Activated CD4-positive, alpha-beta memory T cell treated with anti-CD3 and anti-CD28 coated beads for 36 hours (primary cell): ENCODE measurements around the gene DRD2. TPM values are rescaled to one million over a fixed set of nuclear protein-coding genes. Genes with fewer than 3 reads are reported as not detected.

ENCODE experiments used
- CTCF ChIA-PET: fragments of 350-600 bp; sonication (Branson Sonifier 250); formaldehyde crosslinking; loops from one replicate; lab custom pipeline; 2021; ENCODE audit warnings: antibody characterized with exemption, inconsistent platforms; lab: Charles Lee
- POLR2A ChIA-PET: fragments of 350-600 bp; sonication (Branson Sonifier 250); formaldehyde crosslinking; loops from one replicate; lab custom pipeline; 2021; ENCODE audit warnings: antibody characterized with exemption; lab: Charles Lee
- DNase-seq: peaks from one replicate; pipeline ENCODE4 v3.0.0-alpha.2; 2020
- H3K27ac Mint-ChIP-seq: one replicate; pipeline ENCODE4 v1.8.0; 2021; ENCODE audit warnings: mixed read lengths
- H3K27me3 Mint-ChIP-seq: one replicate; pipeline ENCODE4 v1.8.0; 2021; ENCODE audit warnings: mixed read lengths
- H3K36me3 Mint-ChIP-seq: one replicate; pipeline ENCODE4 v1.8.0; 2021; ENCODE audit warnings: mixed read lengths
- H3K4me1 Mint-ChIP-seq: one replicate; pipeline ENCODE4 v1.8.0; 2021; ENCODE audit warnings: low read depth, mixed read lengths
- H3K4me3 Mint-ChIP-seq: one replicate; pipeline ENCODE4 v1.8.0; 2021; ENCODE audit warnings: mild to moderate bottlenecking, mixed read lengths
- H3K9me3 Mint-ChIP-seq: one replicate; pipeline ENCODE4 v1.8.0; 2021; ENCODE audit warnings: mixed read lengths
- intact Hi-C: fragments of 100-400 bp; cut with micrococcal nuclease; formaldehyde crosslinking; loops from one replicate; pipeline ENCODE4 v1.15.1; 2023
- total RNA-seq, 2 experiments: library from RNA; stranded (reverse); gene quantifications; one replicate each; pipeline ENCODE4 v1.2.3, GENCODE V29; 2021

The DRD2 gene
- total RNA-seq, 2 experiments from 2014 or later, result not detected

GRCh38 chr11:113392236-113392921 is 82.8 kb downstream of the DRD2 start:
- no peaks in the 10 kb centered on the region for H3K4me1 Mint-ChIP-seq
- H3K36me3 Mint-ChIP-seq, result no peaks in the 10 kb centered on the region
- ChIA-PET CTCF (no interaction called here), POLR2A (no interaction called here)
- no peaks in the 10 kb centered on the region for H3K9me3 Mint-ChIP-seq
- intact Hi-C loops, result no loop called here
- no peaks in the 10 kb centered on the region for H3K27me3 Mint-ChIP-seq
- no peak for DNase-seq
- H3K4me3 Mint-ChIP-seq, result no peak overlapping the region
- H3K27ac Mint-ChIP-seq, result no peak overlapping the region

- no peak overlapping the region for H3K4me3 Mint-ChIP-seq
- H3K4me1 Mint-ChIP-seq, result no peaks in the 10 kb centered on the region
- intact Hi-C loops, result no loop called here
- peaks cover 3% of the 10 kb centered on the region for H3K27me3 Mint-ChIP-seq
- ChIA-PET POLR2A (no interaction called here), CTCF (no interaction called here)
- peaks cover 2% of the 10 kb centered on the region for H3K36me3 Mint-ChIP-seq
- no peak overlapping the region for H3K27ac Mint-ChIP-seq
- no peaks in the 10 kb centered on the region for H3K9me3 Mint-ChIP-seq
- DNase-seq, result no peak
Measured at GRCh38 chr11:113389272-113389671, 85.9 kb downstream of the DRD2 start.

GRCh38 chr11:113387605-113388211 is 87.5 kb downstream of the DRD2 start, which contains the start of gene ANKK1:
ANKK1 (plus strand) TSS chr11:113387779; CDS start chr11:113387885, 106 bp downstream.
- H3K9me3 Mint-ChIP-seq, result no peaks in the 10 kb centered on the region
- CTCF ChIA-PET, result no interaction called here
- H3K27ac Mint-ChIP-seq, result no peak within 1 kb of the TSS

GRCh38 chr11:113386866-113387265 is 88.3 kb downstream of the DRD2 start:
- no peak for DNase-seq
- Mint-ChIP-seq H3K36me3 (peaks cover 2% of the 10 kb centered on the region), H3K4me3 (no peak overlapping the region), H3K27ac (no peak overlapping the region), H3K27me3 (peaks cover 3% of the 10 kb centered on the region), H3K9me3 (no peaks in the 10 kb centered on the region), H3K4me1 (no peaks in the 10 kb centered on the region)
- ChIA-PET CTCF (no interaction called here), POLR2A (no interaction called here)
- intact Hi-C loops, result no loop called here

More at GRCh38 chr11:113387605-113388211, 87.5 kb downstream of the DRD2 start, which contains the start of gene ANKK1:
- no peak for DNase-seq
- Mint-ChIP-seq H3K36me3 (peaks cover 2% of the 10 kb centered on the region), H3K4me1 (no peaks in the 10 kb centered on the region), H3K4me3 (no peak within 1 kb of the TSS), H3K27me3 (peaks cover 3% of the 10 kb centered on the region)
- POLR2A ChIA-PET, result no interaction called here
- intact Hi-C loops, result no loop called here

GRCh38 chr11:113385749-113386148 is 89.4 kb downstream of the DRD2 start:
- no peak for DNase-seq
- H3K27ac Mint-ChIP-seq, result no peak overlapping the region
- peaks cover 3% of the 10 kb centered on the region for H3K27me3 Mint-ChIP-seq
- H3K4me1 Mint-ChIP-seq, result no peaks in the 10 kb centered on the region
- intact Hi-C loops, result no loop called here
- ChIA-PET CTCF (no interaction called here), POLR2A (no interaction called here)
- peaks cover 4% of the 10 kb centered on the region for H3K36me3 Mint-ChIP-seq
- H3K9me3 Mint-ChIP-seq, result no peaks in the 10 kb centered on the region
- no peak overlapping the region for H3K4me3 Mint-ChIP-seq

GRCh38 chr11:113384551-113384950 is 90.6 kb downstream of the DRD2 start:
- CTCF ChIA-PET, result no interaction called here
- H3K4me3 Mint-ChIP-seq, result no peak overlapping the region
- H3K4me1 Mint-ChIP-seq, result no peaks in the 10 kb centered on the region
- POLR2A ChIA-PET, result no interaction called here
- H3K27me3 Mint-ChIP-seq, result peaks cover 3% of the 10 kb centered on the region
- intact Hi-C loops, result no loop called here
- DNase-seq, result no peak
- H3K36me3 Mint-ChIP-seq, result peaks cover 11% of the 10 kb centered on the region
- no peak overlapping the region for H3K27ac Mint-ChIP-seq
- no peaks in the 10 kb centered on the region for H3K9me3 Mint-ChIP-seq

- peaks cover 13% of the 10 kb centered on the region for H3K36me3 Mint-ChIP-seq
- H3K9me3 Mint-ChIP-seq, result no peaks in the 10 kb centered on the region
- no peak for DNase-seq
- CTCF ChIA-PET, result no interaction called here
- H3K4me3 Mint-ChIP-seq, result no peak overlapping the region
- no peak overlapping the region for H3K27ac Mint-ChIP-seq
- POLR2A ChIA-PET, result no interaction called here
- peaks cover 2% of the 10 kb centered on the region for H3K27me3 Mint-ChIP-seq
- H3K4me1 Mint-ChIP-seq, result no peaks in the 10 kb centered on the region
- intact Hi-C loops, result no loop called here
Measured at GRCh38 chr11:113382121-113382520, 93.1 kb downstream of the DRD2 start.

- H3K9me3 Mint-ChIP-seq, result no peaks in the 10 kb centered on the region
- ChIA-PET CTCF (no interaction called here), POLR2A (no interaction called here)
- no peaks in the 10 kb centered on the region for H3K27me3 Mint-ChIP-seq
- intact Hi-C loops, result no loop called here
- no peak overlapping the region for H3K27ac Mint-ChIP-seq
- peaks cover 14% of the 10 kb centered on the region for H3K36me3 Mint-ChIP-seq
- DNase-seq, result no peak
- H3K4me1 Mint-ChIP-seq, result no peaks in the 10 kb centered on the region
- H3K4me3 Mint-ChIP-seq, result no peak overlapping the region
Measured at GRCh38 chr11:113378692-113379091, 96.5 kb downstream of the DRD2 start.

- H3K36me3 Mint-ChIP-seq, result peaks cover 18% of the 10 kb centered on the region
- H3K9me3 Mint-ChIP-seq, result no peaks in the 10 kb centered on the region
- no peaks in the 10 kb centered on the region for H3K4me1 Mint-ChIP-seq
- no peaks in the 10 kb centered on the region for H3K27me3 Mint-ChIP-seq
- intact Hi-C loops, result no loop called here
- no peak for DNase-seq
- ChIA-PET POLR2A (no interaction called here), CTCF (no interaction called here)
- H3K27ac Mint-ChIP-seq, result no peak overlapping the region
- H3K4me3 Mint-ChIP-seq, result no peak overlapping the region
Measured at GRCh38 chr11:113377681-113378412, 97.4 kb downstream of the DRD2 start.

- H3K9me3 Mint-ChIP-seq, result no peaks in the 10 kb centered on the region
- H3K4me3 Mint-ChIP-seq, result no peak overlapping the region
- ChIA-PET POLR2A (no interaction called here), CTCF (interaction anchor here (0.7 kb wide), 1 partner anchor 599 kb away, joined by 3 read pairs; the partner anchor contains the start of gene HTR3A)
- H3K27me3 Mint-ChIP-seq, result no peaks in the 10 kb centered on the region
- no peak for DNase-seq
- peaks cover 20% of the 10 kb centered on the region for H3K36me3 Mint-ChIP-seq
- intact Hi-C loops, result no loop called here
- H3K27ac Mint-ChIP-seq, result no peak overlapping the region
- H3K4me1 Mint-ChIP-seq, result no peaks in the 10 kb centered on the region
Measured at GRCh38 chr11:113376156-113376555, 99.0 kb downstream of the DRD2 start.

GRCh38 chr11:113375402-113375801 is 99.8 kb downstream of the DRD2 start:
- peaks cover 16% of the 10 kb centered on the region for H3K36me3 Mint-ChIP-seq
- no peak overlapping the region for H3K27ac Mint-ChIP-seq
- POLR2A ChIA-PET, result no interaction called here
- H3K27me3 Mint-ChIP-seq, result no peaks in the 10 kb centered on the region
- DNase-seq, result no peak
- CTCF ChIA-PET, result interaction anchor here (0.7 kb wide), 1 partner anchor 599 kb away, joined by 3 read pairs; the partner anchor contains the start of gene HTR3A
- intact Hi-C loops, result no loop called here
- H3K4me3 Mint-ChIP-seq, result no peak overlapping the region
- H3K9me3 Mint-ChIP-seq, result no peaks in the 10 kb centered on the region
- no peaks in the 10 kb centered on the region for H3K4me1 Mint-ChIP-seq

GRCh38 chr11:113373981-113374560 is 101.1 kb downstream of the DRD2 start:
- H3K4me1 Mint-ChIP-seq, result no peaks in the 10 kb centered on the region
- no peak overlapping the region for H3K4me3 Mint-ChIP-seq
- peaks cover 9% of the 10 kb centered on the region for H3K36me3 Mint-ChIP-seq
- POLR2A ChIA-PET, result no interaction called here
- no peaks in the 10 kb centered on the region for H3K9me3 Mint-ChIP-seq
- intact Hi-C loops, result no loop called here
- no peak overlapping the region for H3K27ac Mint-ChIP-seq
- CTCF ChIA-PET, result no interaction called here
- DNase-seq, result no peak
- H3K27me3 Mint-ChIP-seq, result no peaks in the 10 kb centered on the region
